ENCODE data around the gene CHCHD3.

CHCHD3 gene

GRCh38 chr7:132857031-132857430, 224.9 kb downstream of the CHCHD3 start:
- no peaks in the 10 kb centered on the region for H3K36me3 ChIP-seq (ENCODE audit: insufficient read depth)
- H3K27ac ChIP-seq = no peak overlapping the region
- TF ChIP-seq, protein P1, sequence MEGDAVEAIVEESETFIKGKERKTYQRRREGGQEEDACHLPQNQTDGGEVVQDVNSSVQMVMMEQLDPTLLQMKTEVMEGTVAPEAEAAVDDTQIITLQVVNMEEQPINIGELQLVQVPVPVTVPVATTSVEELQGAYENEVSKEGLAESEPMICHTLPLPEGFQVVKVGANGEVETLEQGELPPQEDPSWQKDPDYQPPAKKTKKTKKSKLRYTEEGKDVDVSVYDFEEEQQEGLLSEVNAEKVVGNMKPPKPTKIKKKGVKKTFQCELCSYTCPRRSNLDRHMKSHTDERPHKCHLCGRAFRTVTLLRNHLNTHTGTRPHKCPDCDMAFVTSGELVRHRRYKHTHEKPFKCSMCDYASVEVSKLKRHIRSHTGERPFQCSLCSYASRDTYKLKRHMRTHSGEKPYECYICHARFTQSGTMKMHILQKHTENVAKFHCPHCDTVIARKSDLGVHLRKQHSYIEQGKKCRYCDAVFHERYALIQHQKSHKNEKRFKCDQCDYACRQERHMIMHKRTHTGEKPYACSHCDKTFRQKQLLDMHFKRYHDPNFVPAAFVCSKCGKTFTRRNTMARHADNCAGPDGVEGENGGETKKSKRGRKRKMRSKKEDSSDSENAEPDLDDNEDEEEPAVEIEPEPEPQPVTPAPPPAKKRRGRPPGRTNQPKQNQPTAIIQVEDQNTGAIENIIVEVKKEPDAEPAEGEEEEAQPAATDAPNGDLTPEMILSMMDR (conservative IDR thresholded peaks at IDR 0.05; ENCODE audit: low read depth, low read length) = no peak
- H3K27me3 ChIP-seq (ENCODE audit: insufficient read depth, low read depth) = no peaks in the 10 kb centered on the region
- H2AFZ ChIP-seq (ENCODE audit: low read depth) = no peak overlapping the region
- no peaks in the 10 kb centered on the region for H4K20me1 ChIP-seq (ENCODE audit: insufficient read depth)
- no peak overlapping the region for H3K9ac ChIP-seq
- H3K4me1 ChIP-seq (ENCODE audit: low read depth, poor library complexity, severe bottlenecking) = no peaks in the 10 kb centered on the region
- H3K79me2 ChIP-seq (ENCODE audit: insufficient read depth, low read depth) = no peaks in the 10 kb centered on the region
- no peak overlapping the region for H3K4me2 ChIP-seq
- no peak overlapping the region for H3K4me3 ChIP-seq (IDR thresholded peaks at IDR 0.05; ENCODE audit: insufficient read depth, low read depth, low read length)

GRCh38 chr7:132856416-132856815, 225.5 kb downstream of the CHCHD3 start:
- Histone ChIP-seq H3K36me3 (ENCODE audit: insufficient read depth) (no peaks in the 10 kb centered on the region), H3K79me2 (ENCODE audit: insufficient read depth, low read depth) (no peaks in the 10 kb centered on the region), H3K4me3 (IDR thresholded peaks at IDR 0.05; ENCODE audit: insufficient read depth, low read depth, low read length) (no peak overlapping the region), H4K20me1 (ENCODE audit: insufficient read depth) (no peaks in the 10 kb centered on the region), H3K4me2 (no peak overlapping the region), H3K4me1 (ENCODE audit: low read depth, poor library complexity, severe bottlenecking) (no peaks in the 10 kb centered on the region), H3K27me3 (ENCODE audit: insufficient read depth, low read depth) (no peaks in the 10 kb centered on the region), H3K9ac (no peak overlapping the region), H2AFZ (ENCODE audit: low read depth) (no peak overlapping the region), H3K27ac (no peak overlapping the region)
- TF ChIP-seq, protein P1 (conservative IDR thresholded peaks at IDR 0.05; ENCODE audit: low read depth, low read length) = no peak

DNA sequence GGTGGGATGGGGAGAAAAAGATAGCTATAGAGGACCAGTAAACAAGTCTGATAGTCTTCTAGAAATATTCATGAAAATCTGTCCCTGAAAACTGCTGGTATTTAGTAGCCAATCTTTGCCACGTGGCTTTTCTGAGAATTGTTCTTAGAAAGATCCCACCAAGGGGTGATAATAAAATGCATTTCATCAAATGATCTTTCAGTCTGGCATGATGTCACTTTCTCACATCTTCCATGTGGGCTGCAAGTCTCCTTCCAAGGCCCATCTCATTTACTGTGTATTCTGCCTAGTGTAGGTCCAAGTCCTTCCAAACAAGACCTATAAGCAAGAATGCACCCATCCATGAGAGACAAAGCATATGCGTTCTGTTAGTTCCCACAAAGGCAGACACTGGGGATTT, 226.0 kb downstream of the CHCHD3 start:
- Histone ChIP-seq H2AFZ (ENCODE audit: low read depth) (no peak overlapping the region), H3K4me2 (no peak overlapping the region), H3K79me2 (ENCODE audit: insufficient read depth, low read depth) (no peaks in the 10 kb centered on the region), H3K36me3 (ENCODE audit: insufficient read depth) (no peaks in the 10 kb centered on the region), H4K20me1 (ENCODE audit: insufficient read depth) (no peaks in the 10 kb centered on the region), H3K27me3 (ENCODE audit: insufficient read depth, low read depth) (no peaks in the 10 kb centered on the region), H3K4me1 (ENCODE audit: low read depth, poor library complexity, severe bottlenecking) (no peaks in the 10 kb centered on the region), H3K27ac (no peak overlapping the region), H3K4me3 (IDR thresholded peaks at IDR 0.05; ENCODE audit: insufficient read depth, low read depth, low read length) (no peak overlapping the region), H3K9ac (no peak overlapping the region)
- TF ChIP-seq, protein P1 (conservative IDR thresholded peaks at IDR 0.05; ENCODE audit: low read depth, low read length) = no peak

GRCh38 chr7:132854238-132854637, 227.7 kb downstream of the CHCHD3 start:
- H3K36me3 ChIP-seq (ENCODE audit: insufficient read depth) = no peaks in the 10 kb centered on the region
- H4K20me1 ChIP-seq (ENCODE audit: insufficient read depth) = no peaks in the 10 kb centered on the region
- no peak overlapping the region for H3K4me2 ChIP-seq
- no peak overlapping the region for H2AFZ ChIP-seq (ENCODE audit: low read depth)
- TF ChIP-seq, protein P1 (conservative IDR thresholded peaks at IDR 0.05; ENCODE audit: low read depth, low read length) = no peak
- H3K27me3 ChIP-seq (ENCODE audit: insufficient read depth, low read depth) = no peaks in the 10 kb centered on the region
- H3K27ac ChIP-seq = no peak overlapping the region
- no peaks in the 10 kb centered on the region for H3K4me1 ChIP-seq (ENCODE audit: low read depth, poor library complexity, severe bottlenecking)
- no peaks in the 10 kb centered on the region for H3K79me2 ChIP-seq (ENCODE audit: insufficient read depth, low read depth)
- H3K9ac ChIP-seq = no peak overlapping the region
- H3K4me3 ChIP-seq (IDR thresholded peaks at IDR 0.05; ENCODE audit: insufficient read depth, low read depth, low read length) = no peak overlapping the region
